GM18907 (cell line): ENCODE measurements around the gene SEMA5B.

ENCODE experiments used
- ATAC-seq: cut with Tn5 transposase; IDR thresholded peaks from one replicate; pipeline ENCODE4 v1.9.1; 2021; ENCODE audit warnings: mild to moderate bottlenecking, moderate library complexity; ENCODE audit not compliant: unreplicated experiment

Gene SEMA5B

GRCh38 chr3:122947196-122947595, 80.4 kb downstream of the SEMA5B start:
- no peak for ATAC-seq

DNA sequence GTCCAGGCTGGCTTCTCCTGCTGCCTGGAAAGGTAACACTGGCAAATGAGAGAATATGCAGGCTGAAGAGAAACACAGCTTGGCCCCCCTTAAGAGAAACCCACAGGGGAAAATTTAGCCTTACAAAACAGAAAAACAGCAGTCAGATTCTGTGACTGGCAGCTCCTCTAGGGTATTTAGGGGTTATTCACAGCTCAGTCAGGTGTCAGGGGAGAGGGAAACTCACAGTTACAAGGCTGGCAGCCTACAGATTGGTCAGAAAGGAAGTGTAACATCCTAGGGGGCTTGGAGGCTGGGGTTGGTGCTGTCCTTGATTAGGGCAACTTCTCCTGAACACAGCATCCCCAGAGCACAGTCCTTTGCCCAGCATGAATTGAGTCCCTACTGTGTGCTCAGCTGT, 81.4 kb downstream of the SEMA5B start:
- ATAC-seq: no peak

GRCh38 chr3:122945230-122945629, 82.3 kb downstream of the SEMA5B start:
- no peak for ATAC-seq

GRCh38 chr3:122944671-122945161, 82.8 kb downstream of the SEMA5B start:
- ATAC-seq: no peak

DNA sequence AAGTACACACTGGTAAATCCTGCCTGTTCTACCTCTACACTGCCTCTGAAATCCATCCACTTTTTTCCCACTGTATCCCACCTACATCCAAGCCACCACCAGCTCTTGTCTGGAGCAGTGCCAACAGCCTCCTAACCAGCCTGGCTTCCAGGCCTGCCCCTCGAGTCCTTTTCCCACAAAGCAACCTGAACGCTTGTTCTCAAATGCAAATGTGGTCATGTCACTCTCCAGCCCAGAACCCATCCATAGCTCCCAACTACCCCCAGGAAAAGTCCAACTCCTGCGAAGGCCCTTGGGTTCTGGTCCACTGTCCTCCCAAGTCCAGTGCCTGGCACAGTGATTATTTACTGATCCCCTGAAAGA, 83.8 kb downstream of the SEMA5B start:
- ATAC-seq: no peak

GRCh38 chr3:122942937-122943827, 84.4 kb downstream of the SEMA5B start:
- ATAC-seq: no peak

GRCh38 chr3:122942239-122942638, 85.3 kb downstream of the SEMA5B start:
- no peak for ATAC-seq

GRCh38 chr3:122941228-122942206, 86.0 kb downstream of the SEMA5B start:
- no peak for ATAC-seq

- ATAC-seq: no peak
These were observed 86.9 kb downstream of the SEMA5B start for GRCh38 chr3:122940628-122941086.

DNA sequence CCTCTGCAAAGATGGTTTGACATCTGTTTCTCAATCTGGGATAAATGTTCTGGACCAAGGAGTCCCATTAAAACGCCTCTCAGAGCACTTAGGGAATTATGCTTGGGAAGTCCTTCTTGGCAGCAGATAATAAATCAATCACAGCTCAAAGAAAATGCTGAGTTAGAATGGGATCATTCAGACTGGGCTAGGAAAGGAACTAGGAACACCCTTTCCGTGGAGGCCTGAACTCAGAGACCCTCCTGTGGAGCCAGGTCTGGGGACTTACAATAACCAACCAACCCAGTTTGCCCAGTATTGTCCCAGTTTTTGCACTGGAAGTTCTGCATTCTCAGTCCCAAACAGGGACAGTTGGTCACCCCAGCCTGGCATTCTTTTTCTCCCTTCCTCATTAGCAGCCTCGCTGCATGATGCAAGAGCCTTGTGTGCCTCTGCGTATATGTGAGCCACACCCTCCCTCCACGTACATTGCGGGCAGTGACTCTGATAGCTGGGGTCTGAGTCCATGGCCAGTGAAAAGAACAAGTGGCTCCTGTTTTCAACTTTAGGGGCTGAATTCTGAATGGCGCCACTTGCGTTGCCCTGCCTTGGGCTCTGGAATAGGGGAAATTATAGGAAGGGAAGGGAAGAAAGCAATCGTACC, 88.7 kb downstream of the SEMA5B start:
- ATAC-seq: no peak

DNA sequence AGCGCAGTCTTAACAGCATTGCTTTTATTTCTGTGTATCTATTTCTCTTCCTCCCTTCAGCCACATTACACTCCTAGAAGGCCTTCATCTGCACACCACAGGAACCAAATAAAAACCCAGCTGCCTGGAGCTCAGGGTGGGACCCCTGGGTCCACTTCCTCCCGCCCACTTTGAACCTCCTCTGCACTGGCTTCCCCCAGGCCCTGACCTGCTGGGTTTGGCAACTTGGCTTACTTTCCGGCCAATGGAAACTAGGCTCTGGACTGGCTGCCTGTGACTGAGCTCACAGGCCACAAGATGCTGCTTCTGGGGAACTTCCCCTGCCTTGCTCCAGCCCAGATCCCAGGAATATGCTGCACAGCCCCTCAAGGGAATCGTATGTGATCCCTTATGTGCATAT, 89.8 kb downstream of the SEMA5B start:
- no peak for ATAC-seq

DNA sequence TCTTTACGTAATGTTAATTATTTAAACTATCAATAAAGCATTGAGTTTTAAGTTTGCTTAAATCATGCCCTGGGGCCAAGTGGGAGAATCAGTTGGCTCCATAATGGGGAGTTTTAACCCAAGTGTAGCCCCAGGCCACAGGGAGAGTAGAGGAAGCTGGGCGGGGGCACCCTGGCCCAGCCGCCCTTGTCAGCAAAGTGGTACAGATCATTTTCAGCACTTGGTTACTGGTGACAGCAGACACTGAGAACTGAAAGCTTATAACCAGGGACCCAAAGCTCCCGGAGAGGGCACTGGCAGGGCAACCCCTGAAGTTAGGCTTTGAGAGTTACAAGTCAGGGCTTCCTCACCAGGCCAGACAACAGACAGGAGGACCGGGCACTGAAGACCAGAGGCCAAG, 90.6 kb downstream of the SEMA5B start:
- no peak for ATAC-seq

GRCh38 chr3:122936335-122936734, 91.2 kb downstream of the SEMA5B start:
- no peak for ATAC-seq

- no peak for ATAC-seq
These were observed 93.3 kb downstream of the SEMA5B start for GRCh38 chr3:122934251-122934650.

- ATAC-seq: no peak
These were observed 95.2 kb downstream of the SEMA5B start for GRCh38 chr3:122932251-122932967.

DNA sequence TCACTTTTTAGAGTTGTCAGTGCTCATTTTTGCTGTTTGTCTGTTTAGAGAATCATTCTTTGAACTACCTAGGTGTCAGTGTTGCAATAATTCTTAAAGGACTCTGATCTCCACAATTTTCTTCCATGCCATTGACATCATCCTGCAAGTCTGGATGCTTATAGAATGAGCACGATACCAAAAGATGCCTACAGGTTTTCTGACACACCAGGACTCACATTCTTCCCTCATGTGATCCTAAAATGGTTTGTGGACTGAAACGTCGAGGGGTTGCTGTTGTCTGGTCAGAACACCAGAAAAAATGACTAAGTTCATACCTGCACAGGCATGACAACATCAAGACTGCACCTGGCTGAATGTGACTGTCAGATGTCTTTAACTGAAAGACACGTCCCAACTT, 95.9 kb downstream of the SEMA5B start:
- ATAC-seq: no peak

GRCh38 chr3:122930063-122930997, 97.2 kb downstream of the SEMA5B start:
- ATAC-seq: no peak

DNA sequence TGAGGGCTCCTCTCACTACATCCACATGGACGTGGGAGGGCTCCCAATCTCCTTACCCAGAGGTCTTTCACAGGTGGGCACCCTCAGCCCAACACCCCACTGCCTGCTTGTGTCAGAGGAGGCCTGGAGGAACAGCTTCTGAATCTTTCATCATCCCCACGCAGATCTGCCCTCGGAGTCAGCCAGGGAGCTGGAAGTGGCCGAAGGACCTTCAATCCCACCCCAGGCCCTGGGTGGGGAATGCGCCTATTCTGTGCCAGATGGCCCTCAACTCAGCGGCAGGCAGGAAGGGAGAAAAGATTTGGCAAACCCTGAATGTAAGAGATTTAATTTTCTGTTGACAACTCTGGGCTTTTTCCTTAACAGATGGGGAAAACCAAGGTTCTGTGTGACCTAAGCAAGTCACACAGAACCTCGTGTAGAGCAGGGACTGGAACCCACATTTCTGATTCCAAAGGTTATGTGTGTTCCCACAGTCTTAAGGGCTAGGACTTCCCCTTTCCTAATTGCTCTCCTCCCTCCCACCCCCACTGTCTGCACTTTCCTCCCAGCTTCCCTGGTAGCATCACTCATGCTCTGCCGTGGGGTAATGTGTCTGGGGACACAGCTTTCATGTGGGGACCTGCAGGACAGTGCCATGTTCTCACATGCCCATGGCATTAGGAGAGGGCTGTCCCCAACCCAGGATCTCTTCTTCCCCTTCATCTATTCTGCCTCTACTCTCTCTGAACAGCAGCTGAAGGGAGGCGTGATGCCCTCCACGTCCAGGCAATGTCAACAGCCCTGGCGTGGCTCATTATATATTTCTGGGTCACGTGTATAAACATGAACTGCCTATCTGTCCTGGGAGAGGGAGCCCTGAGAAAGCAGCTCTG, 98.1 kb downstream of the SEMA5B start:
- no peak for ATAC-seq
